ENCODE measurements around the gene NFIC.
"Not testable (repeated sequence)": the region's sequence is repeated elsewhere in the genome, so short reads cannot be mapped to it uniquely, and the experiment has no call there.

Gene NFIC

GRCh38 chr19:3423183-3423829, 56.9 kb downstream of the NFIC start:
- no peak for DNase-seq (ENCODE audit: low spot score)

- no peak for DNase-seq (ENCODE audit: low spot score)
These were observed 60.0 kb downstream of the NFIC start for GRCh38 chr19:3426433-3426832.

GRCh38 chr19:3430366-3430680, 63.9 kb downstream of the NFIC start:
- DNase-seq (ENCODE audit: low spot score): not testable (repeated sequence)

GRCh38 chr19:3431760-3432397, 65.5 kb downstream of the NFIC start:
- DNase-seq (ENCODE audit: low spot score): no peak

GRCh38 chr19:3433313-3433712, 66.9 kb downstream of the NFIC start:
- no peak for DNase-seq (ENCODE audit: low spot score)

GRCh38 chr19:3433805-3434540, 67.6 kb downstream of the NFIC start:
- no peak for DNase-seq (ENCODE audit: low spot score)

- peak; percentile 94 for DNase-seq (ENCODE audit: low spot score)
These were observed 68.5 kb downstream of the NFIC start for GRCh38 chr19:3434630-3435553.

GRCh38 chr19:3440082-3440481, 73.7 kb downstream of the NFIC start:
- no peak for DNase-seq (ENCODE audit: low spot score)

- DNase-seq (ENCODE audit: low spot score): no peak
These were observed 75.0 kb downstream of the NFIC start for GRCh38 chr19:3441089-3441985.

- no peak for DNase-seq (ENCODE audit: low spot score)
These were observed 75.6 kb downstream of the NFIC start for GRCh38 chr19:3441986-3442329.

GRCh38 chr19:3442487-3443071, 76.2 kb downstream of the NFIC start:
- no peak for DNase-seq (ENCODE audit: low spot score)

GRCh38 chr19:3443840-3444694, 77.7 kb downstream of the NFIC start:
- DNase-seq (ENCODE audit: low spot score): no peak

- DNase-seq (ENCODE audit: low spot score): no peak
These were observed 78.4 kb downstream of the NFIC start for GRCh38 chr19:3444695-3445234.

GRCh38 chr19:3446657-3447056, 80.3 kb downstream of the NFIC start:
- not testable (repeated sequence) for DNase-seq (ENCODE audit: low spot score)

- DNase-seq (ENCODE audit: low spot score): no peak
These were observed 82.4 kb downstream of the NFIC start for GRCh38 chr19:3448616-3449334.

- no peak for DNase-seq (ENCODE audit: low spot score)
These were observed 84.5 kb downstream of the NFIC start for GRCh38 chr19:3450796-3451411.

GRCh38 chr19:3451451-3451866, 85.1 kb downstream of the NFIC start:
- no peak for DNase-seq (ENCODE audit: low spot score)

- no peak for DNase-seq (ENCODE audit: low spot score)
These were observed 86.0 kb downstream of the NFIC start for GRCh38 chr19:3452171-3452941.
